Panc1 (cell line): ENCODE measurements around the gene SDCBP2. TPM values are rescaled to one million over a fixed set of nuclear protein-coding genes. Genes with fewer than 3 reads are reported as not detected.

ENCODE experiments used
- ATAC-seq: fragments of 200-7000 bp; cut with Tn5 transposase; 2 replicates; pipeline ENCODE4 v1.9.1; 2020; ENCODE audit warnings: mild to moderate bottlenecking, moderate library complexity
- BruUV-seq: library from RNA; stranded (reverse); fragments of 400-500 nt; replicated peaks from 2 replicates; lab custom pipeline; 2021; lab: Mats Ljungman, UMichigan
- CTCF ChIA-PET: fragments of 300-600 bp; sonication (Branson Sonifier 250); formaldehyde crosslinking; loops from one replicate; lab custom pipeline; 2022; ENCODE audit warnings: antibody characterized with exemption; lab: Charles Lee
- POLR2A ChIA-PET: fragments of 300-600 bp; sonication (Branson Sonifier 250); formaldehyde crosslinking; loops from one replicate; lab custom pipeline; 2022; ENCODE audit warnings: antibody characterized with exemption; lab: Charles Lee
- DNase-seq: peaks from one replicate; pipeline ENCODE4 v3.0.0-alpha.2; 2010; ENCODE audit warnings: low read depth, low spot score
- H3K27ac ChIP-seq: 2 replicates; pipeline ENCODE4 v1.5.1; 2011; ENCODE audit warnings: mild to moderate bottlenecking, low read length, inconsistent platforms
- H3K27me3 ChIP-seq: fragments of 200-500 bp; sonication (Bioruptor generic); 2 replicates; pipeline ENCODE4 v1.6.0; 2014; ENCODE audit warnings: low read length, inconsistent platforms; ENCODE audit not compliant: control insufficient read depth, insufficient read depth
- H3K36me3 ChIP-seq: fragments of 200-500 bp; sonication (Bioruptor generic); 2 replicates; pipeline ENCODE4 v1.5.1; 2014; ENCODE audit warnings: inconsistent platforms, mild to moderate bottlenecking, low read length, moderate library complexity; ENCODE audit not compliant: control insufficient read depth, insufficient read depth
- H3K4me1 ChIP-seq: 2 replicates; pipeline ENCODE4 v1.5.1; 2011; ENCODE audit warnings: inconsistent platforms, mild to moderate bottlenecking, low read length, moderate library complexity; ENCODE audit not compliant: control insufficient read depth, insufficient read depth
- H3K4me3 ChIP-seq, 2 experiments: 2 replicates each; pipeline ENCODE4 v1.5.1; 2011 to 2012; ENCODE audit warnings: low read depth in 2 of 2, low read length in 2 of 2, mild to moderate bottlenecking in 2 of 2, inconsistent platforms in 1 of 2, moderate library complexity in 1 of 2
- H3K9me3 ChIP-seq: fragments of 200-500 bp; sonication (Bioruptor generic); 2 replicates; pipeline ENCODE4 v1.5.1; 2014; ENCODE audit warnings: low read depth, mild to moderate bottlenecking, inconsistent platforms, low read length, moderate library complexity; ENCODE audit not compliant: control insufficient read depth, insufficient read depth
- POLR2AphosphoS5 ChIP-seq: IDR thresholded peaks from 2 replicates; pipeline ENCODE4 v1.6.1; 2012; ENCODE audit warnings: mild to moderate bottlenecking, low read depth, low read length, moderate library complexity
- SIN3A ChIP-seq: IDR thresholded peaks from 2 replicates; pipeline ENCODE4 v1.6.1; 2012; ENCODE audit warnings: low read depth, mild to moderate bottlenecking, low read length, moderate library complexity, borderline replicate concordance; ENCODE audit not compliant: insufficient read depth
- TCF7L2 ChIP-seq: IDR thresholded peaks from 2 replicates; pipeline ENCODE4 v1.6.1; 2011; ENCODE audit warnings: mild to moderate bottlenecking, low read depth, low read length, inconsistent platforms
- in situ Hi-C: cut with HindIII; loops from 2 replicates; pipeline ENCODE4 v1.10.0; 2016; ENCODE audit warnings: low sequenced_read_pairs, low pct_unique_long_range_greater_than_20kb
- intact Hi-C: fragments of 100-400 bp; cut with micrococcal nuclease; formaldehyde crosslinking; loops from one replicate; pipeline ENCODE4 v1.10.0; 2022; ENCODE audit not compliant: unreplicated experiment
- total RNA-seq: library from RNA; stranded (reverse); gene quantifications from one replicate; pipeline ENCODE4 v1.2.1, GENCODE V29; 2021; ENCODE audit not compliant: unreplicated experiment
- TF ChIP-seq, protein P1 (sequence below), 2 experiments: IDR thresholded peaks; 2 replicates each; pipeline ENCODE4 v1.6.1; 2011 to 2012; ENCODE audit warnings: low read depth in 2 of 2, control low read depth in 1 of 2, low read length in 1 of 2, mild to moderate bottlenecking in 1 of 2, moderate library complexity in 1 of 2; ENCODE audit not compliant: insufficient read depth in 1 of 2
- TF ChIP-seq, protein P2 (sequence below): fragments of 450-650 bp; IDR thresholded peaks from 2 replicates; pipeline ENCODE4 v1.5.1; 2017; ENCODE audit warnings: mild to moderate bottlenecking

SDCBP2 gene
- total RNA-seq, 1 experiment from 2014 or later, result 1.8 TPM

- H3K36me3 ChIP-seq, result no peaks in the 10 kb centered on the region
- ATAC-seq, result no peak
- ChIA-PET CTCF (no interaction called here), POLR2A (no interaction called here)
- DNase-seq, result no peak
- intact Hi-C loops, result no loop called here
- in situ Hi-C loops, result no loop called here
- H3K4me3 ChIP-seq, result no peak overlapping the region
- no peaks in the 10 kb centered on the region for H3K9me3 ChIP-seq
- H3K4me1 ChIP-seq, result no peaks in the 10 kb centered on the region
- no peak overlapping the region for H3K27ac ChIP-seq
- H3K27me3 ChIP-seq, result no peaks in the 10 kb centered on the region
- BruUV-seq, result no TSS peak
- TF ChIP-seq SIN3A (no peak), TCF7L2 (no peak), POLR2AphosphoS5 (no peak)
- TF ChIP-seq, protein P1, sequence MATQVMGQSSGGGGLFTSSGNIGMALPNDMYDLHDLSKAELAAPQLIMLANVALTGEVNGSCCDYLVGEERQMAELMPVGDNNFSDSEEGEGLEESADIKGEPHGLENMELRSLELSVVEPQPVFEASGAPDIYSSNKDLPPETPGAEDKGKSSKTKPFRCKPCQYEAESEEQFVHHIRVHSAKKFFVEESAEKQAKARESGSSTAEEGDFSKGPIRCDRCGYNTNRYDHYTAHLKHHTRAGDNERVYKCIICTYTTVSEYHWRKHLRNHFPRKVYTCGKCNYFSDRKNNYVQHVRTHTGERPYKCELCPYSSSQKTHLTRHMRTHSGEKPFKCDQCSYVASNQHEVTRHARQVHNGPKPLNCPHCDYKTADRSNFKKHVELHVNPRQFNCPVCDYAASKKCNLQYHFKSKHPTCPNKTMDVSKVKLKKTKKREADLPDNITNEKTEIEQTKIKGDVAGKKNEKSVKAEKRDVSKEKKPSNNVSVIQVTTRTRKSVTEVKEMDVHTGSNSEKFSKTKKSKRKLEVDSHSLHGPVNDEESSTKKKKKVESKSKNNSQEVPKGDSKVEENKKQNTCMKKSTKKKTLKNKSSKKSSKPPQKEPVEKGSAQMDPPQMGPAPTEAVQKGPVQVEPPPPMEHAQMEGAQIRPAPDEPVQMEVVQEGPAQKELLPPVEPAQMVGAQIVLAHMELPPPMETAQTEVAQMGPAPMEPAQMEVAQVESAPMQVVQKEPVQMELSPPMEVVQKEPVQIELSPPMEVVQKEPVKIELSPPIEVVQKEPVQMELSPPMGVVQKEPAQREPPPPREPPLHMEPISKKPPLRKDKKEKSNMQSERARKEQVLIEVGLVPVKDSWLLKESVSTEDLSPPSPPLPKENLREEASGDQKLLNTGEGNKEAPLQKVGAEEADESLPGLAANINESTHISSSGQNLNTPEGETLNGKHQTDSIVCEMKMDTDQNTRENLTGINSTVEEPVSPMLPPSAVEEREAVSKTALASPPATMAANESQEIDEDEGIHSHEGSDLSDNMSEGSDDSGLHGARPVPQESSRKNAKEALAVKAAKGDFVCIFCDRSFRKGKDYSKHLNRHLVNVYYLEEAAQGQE (IDR thresholded peaks at IDR 0.05; ENCODE audit: insufficient read depth in 1 of 2, low read depth in 2 of 2, low read length in 1 of 2), result no peak
- TF ChIP-seq, protein P2, sequence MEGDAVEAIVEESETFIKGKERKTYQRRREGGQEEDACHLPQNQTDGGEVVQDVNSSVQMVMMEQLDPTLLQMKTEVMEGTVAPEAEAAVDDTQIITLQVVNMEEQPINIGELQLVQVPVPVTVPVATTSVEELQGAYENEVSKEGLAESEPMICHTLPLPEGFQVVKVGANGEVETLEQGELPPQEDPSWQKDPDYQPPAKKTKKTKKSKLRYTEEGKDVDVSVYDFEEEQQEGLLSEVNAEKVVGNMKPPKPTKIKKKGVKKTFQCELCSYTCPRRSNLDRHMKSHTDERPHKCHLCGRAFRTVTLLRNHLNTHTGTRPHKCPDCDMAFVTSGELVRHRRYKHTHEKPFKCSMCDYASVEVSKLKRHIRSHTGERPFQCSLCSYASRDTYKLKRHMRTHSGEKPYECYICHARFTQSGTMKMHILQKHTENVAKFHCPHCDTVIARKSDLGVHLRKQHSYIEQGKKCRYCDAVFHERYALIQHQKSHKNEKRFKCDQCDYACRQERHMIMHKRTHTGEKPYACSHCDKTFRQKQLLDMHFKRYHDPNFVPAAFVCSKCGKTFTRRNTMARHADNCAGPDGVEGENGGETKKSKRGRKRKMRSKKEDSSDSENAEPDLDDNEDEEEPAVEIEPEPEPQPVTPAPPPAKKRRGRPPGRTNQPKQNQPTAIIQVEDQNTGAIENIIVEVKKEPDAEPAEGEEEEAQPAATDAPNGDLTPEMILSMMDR, result no peak
These were observed 34.4 kb downstream of the SDCBP2 start for GRCh38 chr20:1294497-1294896.

GRCh38 chr20:1293641-1294379, 35.1 kb downstream of the SDCBP2 start:
- ATAC-seq, result no peak
- no peaks in the 10 kb centered on the region for H3K9me3 ChIP-seq
- no peaks in the 10 kb centered on the region for H3K27me3 ChIP-seq
- POLR2A ChIA-PET, result no interaction called here
- TF ChIP-seq SIN3A (no peak), POLR2AphosphoS5 (no peak), TCF7L2 (no peak)
- TF ChIP-seq, protein P2, result no peak
- TF ChIP-seq, protein P1 (IDR thresholded peaks at IDR 0.05; ENCODE audit: insufficient read depth in 1 of 2, low read depth in 2 of 2, low read length in 1 of 2), result no peak
- CTCF ChIA-PET, result no interaction called here
- H3K4me1 ChIP-seq, result no peaks in the 10 kb centered on the region
- DNase-seq, result no peak
- intact Hi-C loops (no loop called here), in situ Hi-C loops (no loop called here)
- H3K4me3 ChIP-seq, result no peak overlapping the region
- H3K36me3 ChIP-seq, result no peaks in the 10 kb centered on the region
- BruUV-seq, result no TSS peak
- no peak overlapping the region for H3K27ac ChIP-seq
